Subcutaneous abdominal adipose tissue (tissue), 5 donors: ENCODE measurements around the gene TRPM6.

Source experiments
- H3K27ac ChIP-seq: one replicate; pipeline ENCODE4 v1.7.0; 2013; ENCODE audit warnings: low read depth, mild to moderate bottlenecking, inconsistent platforms, low read length, moderate library complexity
- H3K27me3 ChIP-seq, 5 donors: one replicate each; pipeline ENCODE4 v1.7.0; 2013; ENCODE audit warnings: low read length in 5 of 5, inconsistent platforms in 1 of 5; ENCODE audit not compliant: control insufficient read depth in 5 of 5, insufficient read depth in 4 of 5
- H3K36me3 ChIP-seq, 5 donors: one replicate each; pipeline ENCODE4 v1.7.0; 2013; ENCODE audit warnings: low read length in 5 of 5; ENCODE audit not compliant: control insufficient read depth in 5 of 5, insufficient read depth in 5 of 5
- H3K4me1 ChIP-seq, 5 donors: one replicate each; pipeline ENCODE4 v1.7.0; 2013; ENCODE audit warnings: low read length in 5 of 5, mild to moderate bottlenecking in 3 of 5, moderate library complexity in 1 of 5; ENCODE audit not compliant: control insufficient read depth in 5 of 5, insufficient read depth in 5 of 5
- H3K4me3 ChIP-seq, 5 donors: one replicate each; pipeline ENCODE4 v1.7.0; 2013; ENCODE audit warnings: low read length in 5 of 5, low read depth in 1 of 5
- H3K9ac ChIP-seq, 5 donors: one replicate each; pipeline ENCODE4 v1.7.0; 2013; ENCODE audit warnings: low read length in 5 of 5, mild to moderate bottlenecking in 4 of 5, moderate library complexity in 3 of 5
- H3K9me3 ChIP-seq, 5 donors: one replicate each; pipeline ENCODE4 v1.7.0; 2013; ENCODE audit warnings: low read length in 5 of 5; ENCODE audit not compliant: control insufficient read depth in 5 of 5
- donor health status: healthy.
- donor health status: healthy.
- donor health status: healthy.
- donor health status: healthy.
- donor health status: healthy.

TRPM6 gene

DNA sequence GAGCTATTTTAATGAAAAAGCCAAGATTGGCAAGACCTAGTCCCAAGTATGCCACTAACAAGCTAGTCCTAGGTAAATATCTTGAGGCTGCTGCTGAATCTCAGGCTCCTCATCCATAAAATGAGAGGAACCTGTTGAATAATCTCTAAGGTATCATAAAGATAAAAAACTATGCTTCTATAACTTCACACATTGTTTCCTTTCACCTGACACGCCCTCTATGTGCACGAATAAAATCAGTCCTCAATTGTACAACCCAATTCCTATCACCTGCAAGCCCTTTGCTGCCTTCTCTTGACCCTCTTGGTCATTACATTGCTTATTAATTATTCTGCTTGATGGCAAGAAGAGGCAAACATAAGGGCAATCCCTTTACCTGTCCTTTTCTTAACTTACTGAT is 69.9 kb downstream of the TRPM6 start:
- no peaks in the 10 kb centered on the region for H3K36me3 ChIP-seq
- H3K27me3 ChIP-seq, result no peaks in the 10 kb centered on the region
- H3K9ac ChIP-seq, result no peak overlapping the region
- H3K9me3 ChIP-seq, result no peaks in the 10 kb centered on the region
- H3K27ac ChIP-seq, result no peak overlapping the region
- no peaks in the 10 kb centered on the region for H3K4me1 ChIP-seq
- H3K4me3 ChIP-seq, result no peak overlapping the region

DNA sequence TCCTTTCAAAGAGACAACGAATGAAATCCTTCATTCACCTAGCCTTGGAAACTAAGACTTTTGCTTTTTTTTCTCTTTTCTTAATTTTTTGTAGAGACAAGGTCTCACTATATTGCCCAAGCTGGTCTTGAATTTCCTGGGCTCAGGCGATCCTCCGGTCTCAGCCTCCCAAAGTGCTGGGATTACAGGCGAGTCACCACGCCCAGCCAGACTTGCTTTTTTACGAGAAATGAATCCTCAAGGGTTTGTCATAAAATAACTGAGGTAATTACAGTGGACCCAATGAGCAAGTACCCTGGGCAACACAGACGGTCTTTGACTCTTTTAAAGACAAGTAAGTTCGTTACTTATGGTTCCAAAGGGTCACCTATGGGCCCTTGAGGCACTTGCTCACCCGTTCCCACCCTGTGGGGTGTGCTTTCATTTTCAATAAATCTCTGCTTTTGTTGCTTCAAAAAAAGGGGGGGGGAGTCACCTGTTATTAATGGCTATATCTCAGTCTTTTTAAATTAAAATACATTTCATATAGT is 70.4 kb downstream of the TRPM6 start:
- H3K9ac ChIP-seq, result no peak overlapping the region
- no peak overlapping the region for H3K4me3 ChIP-seq
- no peaks in the 10 kb centered on the region for H3K36me3 ChIP-seq
- no peaks in the 10 kb centered on the region for H3K9me3 ChIP-seq
- H3K27me3 ChIP-seq, result no peaks in the 10 kb centered on the region
- no peaks in the 10 kb centered on the region for H3K4me1 ChIP-seq
- H3K27ac ChIP-seq, result no peak overlapping the region

- Histone ChIP-seq H3K4me1 (peaks cover 0 to 4% (median 0%) of the 10 kb centered on the region in 5 donors), H3K4me3 (no peak overlapping the region), H3K9me3 (no peaks in the 10 kb centered on the region), H3K9ac (no peak overlapping the region), H3K27ac (no peak overlapping the region), H3K36me3 (no peaks in the 10 kb centered on the region), H3K27me3 (no peaks in the 10 kb centered on the region)
Measured at GRCh38 chr9:74810200-74810599, 77.5 kb downstream of the TRPM6 start.

GRCh38 chr9:74804018-74804385 is 83.7 kb downstream of the TRPM6 start:
- no peak overlapping the region for H3K9ac ChIP-seq
- H3K36me3 ChIP-seq, result no peaks in the 10 kb centered on the region
- H3K9me3 ChIP-seq, result no peaks in the 10 kb centered on the region
- no peaks in the 10 kb centered on the region for H3K4me1 ChIP-seq
- H3K27ac ChIP-seq, result no peak overlapping the region
- H3K27me3 ChIP-seq, result no peaks in the 10 kb centered on the region
- H3K4me3 ChIP-seq, result no peak overlapping the region

GRCh38 chr9:74803376-74804017 is 84.2 kb downstream of the TRPM6 start:
- H3K27ac ChIP-seq, result no peak overlapping the region
- H3K36me3 ChIP-seq, result no peaks in the 10 kb centered on the region

DNA sequence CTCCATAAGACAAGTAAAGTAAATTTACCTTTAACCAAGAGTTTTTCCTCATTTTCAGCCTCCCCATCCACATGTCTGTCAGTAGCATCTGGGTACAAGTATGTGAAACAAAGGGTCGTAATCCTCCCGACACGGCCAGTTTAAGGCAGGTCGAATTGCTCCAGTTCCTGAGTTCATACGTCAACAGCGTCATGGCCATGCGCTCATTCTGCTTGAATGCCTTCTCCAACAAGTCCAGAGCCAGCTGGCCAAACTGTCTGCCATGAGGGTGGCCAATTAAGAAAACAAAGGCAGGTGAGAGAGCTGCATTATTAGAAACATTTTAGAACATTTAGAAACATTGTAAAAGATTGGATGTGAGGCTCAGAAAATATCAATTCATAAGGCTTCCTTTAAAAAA is 87.5 kb downstream of the TRPM6 start:
- H3K4me3 ChIP-seq, result no peak overlapping the region

More at GRCh38 chr9:74803376-74804017, 84.2 kb downstream of the TRPM6 start:
- Histone ChIP-seq H3K9me3 (no peaks in the 10 kb centered on the region), H3K9ac (no peak overlapping the region), H3K27me3 (no peaks in the 10 kb centered on the region), H3K4me1 (no peaks in the 10 kb centered on the region), H3K4me3 (no peak overlapping the region)

GRCh38 chr9:74795803-74796202 is 91.9 kb downstream of the TRPM6 start:
- no peaks in the 10 kb centered on the region for H3K27me3 ChIP-seq
- no peaks in the 10 kb centered on the region for H3K9me3 ChIP-seq
- no peak overlapping the region for H3K9ac ChIP-seq
- no peaks in the 10 kb centered on the region for H3K4me1 ChIP-seq
- no peak overlapping the region for H3K4me3 ChIP-seq
- H3K36me3 ChIP-seq, result no peaks in the 10 kb centered on the region
- H3K27ac ChIP-seq, result no peak overlapping the region

More for the DNA sequence above, 87.5 kb downstream of the TRPM6 start:
- Histone ChIP-seq H3K27me3 (no peaks in the 10 kb centered on the region), H3K4me1 (no peaks in the 10 kb centered on the region), H3K27ac (no peak overlapping the region), H3K9me3 (no peaks in the 10 kb centered on the region), H3K9ac (no peak overlapping the region), H3K36me3 (no peaks in the 10 kb centered on the region)

DNA sequence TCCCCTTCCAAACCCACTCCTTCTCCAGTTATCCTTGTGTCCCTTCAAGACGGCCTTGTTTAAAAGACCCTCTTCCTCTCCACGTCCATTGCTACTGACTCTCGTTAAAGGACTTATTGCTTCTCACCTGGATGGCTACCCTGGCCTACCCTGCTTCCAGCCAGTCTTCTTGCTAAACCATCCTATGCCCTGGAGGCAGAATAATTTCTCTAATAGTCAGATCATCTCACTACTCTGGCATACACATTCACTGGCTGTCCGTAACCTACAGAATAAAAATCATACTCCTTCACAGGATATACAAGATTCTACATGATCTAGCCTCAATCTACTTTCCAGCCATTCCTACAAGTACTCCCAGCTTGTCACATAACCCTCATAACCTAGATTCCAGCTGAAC is 92.6 kb downstream of the TRPM6 start:
- Histone ChIP-seq H3K9me3 (no peaks in the 10 kb centered on the region), H3K27ac (no peak overlapping the region), H3K27me3 (no peaks in the 10 kb centered on the region), H3K9ac (no peak overlapping the region), H3K4me1 (no peaks in the 10 kb centered on the region), H3K4me3 (no peak overlapping the region), H3K36me3 (no peaks in the 10 kb centered on the region)

DNA sequence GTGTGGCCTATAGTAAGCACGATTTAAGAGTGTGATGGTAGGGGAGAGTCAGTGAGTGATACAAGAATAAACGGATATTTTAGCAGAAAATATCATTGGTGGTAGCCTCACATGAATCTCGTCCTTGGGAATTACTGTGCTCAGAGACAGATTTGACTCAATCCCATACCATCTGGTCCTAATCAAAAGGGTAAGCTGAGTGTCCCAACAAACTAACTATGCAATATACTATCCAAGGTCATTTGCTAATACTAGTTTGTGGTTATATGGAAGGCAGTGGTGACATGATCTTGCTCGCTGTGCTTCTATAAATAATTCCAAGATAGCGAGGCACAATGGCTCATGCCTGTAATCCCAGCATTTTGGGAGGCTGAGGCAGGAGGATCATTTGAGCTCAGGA is 103.2 kb downstream of the TRPM6 start:
- Histone ChIP-seq H3K27ac (no peak overlapping the region), H3K9ac (no peak overlapping the region), H3K36me3 (no peaks in the 10 kb centered on the region), H3K4me3 (no peak overlapping the region), H3K4me1 (peaks cover 0 to 2% (median 0%) of the 10 kb centered on the region in 5 donors), H3K9me3 (no peaks in the 10 kb centered on the region), H3K27me3 (no peaks in the 10 kb centered on the region)

DNA sequence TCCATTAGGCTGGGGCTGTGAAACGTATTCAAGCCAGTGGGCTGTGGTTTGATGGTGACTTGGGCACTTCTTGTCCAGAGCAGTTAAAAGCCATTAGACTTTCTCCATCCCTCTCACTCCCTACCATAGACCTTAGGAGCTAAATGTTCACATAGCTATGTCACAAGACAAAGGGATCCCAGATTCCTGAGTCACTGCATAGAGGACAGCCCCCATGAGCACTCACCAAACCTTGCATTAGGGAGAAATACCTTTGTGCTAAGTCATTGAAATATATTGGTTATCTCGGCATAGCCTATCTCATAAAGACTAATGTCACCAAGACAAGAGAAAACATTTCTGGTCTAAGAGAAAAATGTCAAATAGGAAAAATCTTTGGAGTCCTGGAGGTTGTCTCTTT is 104.3 kb downstream of the TRPM6 start:
- Histone ChIP-seq H3K9me3 (no peaks in the 10 kb centered on the region), H3K36me3 (no peaks in the 10 kb centered on the region), H3K4me3 (no peak overlapping the region), H3K4me1 (peaks cover 0 to 2% (median 0%) of the 10 kb centered on the region in 5 donors), H3K9ac (no peak overlapping the region), H3K27ac (no peak overlapping the region), H3K27me3 (peaks cover 0 to 4% (median 0%) of the 10 kb centered on the region in 5 donors)
